GF-D8 (cell line): Measurements from ENCODE around the gene KCNH8.

Source experiments
- DNase-seq: peaks from one replicate; lab custom pipeline; 2025; lab: John Stamatoyannopoulos, UW

Gene KCNH8

DNA sequence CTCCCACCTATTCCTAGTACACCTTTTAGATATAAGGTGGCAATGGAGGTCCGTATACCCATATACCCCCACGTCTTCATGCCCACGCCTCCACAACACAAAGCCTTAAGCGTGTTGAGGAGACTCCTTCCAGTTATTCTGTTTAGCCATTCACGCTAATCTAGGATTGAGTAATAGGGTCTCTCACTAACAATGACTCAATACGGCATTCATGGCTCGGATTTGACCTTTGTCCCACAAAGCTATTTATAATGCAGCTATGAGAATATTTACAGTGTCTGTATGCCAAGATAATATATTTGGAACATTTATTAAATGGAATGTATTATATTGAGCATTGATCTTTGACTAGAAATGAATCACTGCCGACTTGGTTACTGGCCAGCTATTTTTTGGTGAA lies 215.8 kb downstream of the KCNH8 start:
- DNase-seq, result no peak

DNA sequence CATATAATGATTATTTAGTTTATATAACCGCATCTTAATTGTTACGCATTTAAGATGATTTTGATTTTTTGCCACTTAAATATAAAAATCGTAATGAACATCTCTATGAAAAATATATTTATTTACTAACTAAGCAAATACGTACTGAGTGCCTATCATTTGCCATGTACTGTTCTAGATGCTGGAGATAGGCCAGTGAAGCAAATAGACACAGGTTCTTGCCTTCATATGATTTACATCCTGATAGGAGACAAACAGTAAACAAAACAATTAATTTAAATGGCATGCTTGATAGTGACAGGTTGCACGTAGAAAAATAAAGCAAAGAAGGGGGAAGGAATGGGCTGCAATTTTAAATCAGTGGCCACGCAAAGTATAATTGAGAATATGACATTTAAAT lies 217.2 kb downstream of the KCNH8 start:
- DNase-seq, result no peak

DNA sequence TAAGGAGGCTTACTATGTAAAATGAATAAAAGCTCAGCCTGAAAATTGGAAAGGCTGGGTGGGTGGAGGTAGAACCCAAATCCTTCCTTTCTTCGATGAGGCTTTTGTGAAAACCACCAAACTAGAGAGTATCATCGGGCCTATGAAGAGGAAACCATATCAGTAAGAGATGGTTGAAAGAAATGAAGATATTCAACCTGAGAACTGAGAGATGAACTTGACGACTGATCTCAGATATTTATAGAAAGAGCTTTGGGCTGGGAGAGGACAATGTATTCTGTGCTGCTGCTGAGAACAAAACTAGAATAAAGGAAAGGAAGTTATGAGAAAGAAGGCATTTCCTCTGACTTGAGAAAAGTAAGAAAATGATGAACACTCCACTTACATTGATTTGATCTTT lies 236.6 kb downstream of the KCNH8 start:
- DNase-seq, result no peak

DNA sequence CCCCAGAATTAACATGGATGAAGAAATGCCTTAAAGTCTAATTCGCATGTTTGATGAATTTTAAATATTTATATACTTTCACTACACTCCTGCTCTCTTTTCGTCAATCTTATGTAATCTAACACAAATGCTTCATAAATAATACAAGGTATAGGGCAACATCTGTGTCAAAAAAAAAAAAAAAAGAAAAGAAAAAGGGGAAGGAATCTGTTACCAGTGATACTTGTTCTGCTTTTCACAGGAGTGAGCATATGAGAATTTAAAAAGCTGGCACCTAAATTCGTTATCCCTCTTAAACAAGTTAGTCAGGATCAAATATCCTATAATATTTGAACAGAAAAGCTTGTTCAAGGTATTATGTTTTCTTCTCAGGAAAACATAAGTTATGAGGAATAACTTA lies 243.8 kb downstream of the KCNH8 start:
- DNase-seq, result no peak

DNA sequence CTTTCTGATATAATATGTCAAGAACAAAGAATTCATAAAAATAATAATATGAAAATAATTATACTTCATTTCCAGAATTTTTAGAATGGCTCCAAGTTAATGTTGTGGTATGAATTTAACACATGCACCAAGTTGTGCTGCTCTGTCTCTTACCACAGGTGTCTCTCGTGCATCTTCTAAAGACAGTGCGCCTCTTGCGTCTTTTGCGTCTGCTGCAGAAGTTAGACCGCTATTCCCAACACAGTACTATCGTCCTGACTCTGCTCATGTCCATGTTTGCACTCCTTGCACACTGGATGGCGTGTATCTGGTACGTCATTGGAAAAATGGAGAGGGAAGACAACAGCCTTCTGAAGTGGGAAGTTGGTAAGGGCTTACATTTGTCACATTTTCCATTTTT lies 246.6 kb downstream of the KCNH8 start:
- DNase-seq, result no peak

DNA sequence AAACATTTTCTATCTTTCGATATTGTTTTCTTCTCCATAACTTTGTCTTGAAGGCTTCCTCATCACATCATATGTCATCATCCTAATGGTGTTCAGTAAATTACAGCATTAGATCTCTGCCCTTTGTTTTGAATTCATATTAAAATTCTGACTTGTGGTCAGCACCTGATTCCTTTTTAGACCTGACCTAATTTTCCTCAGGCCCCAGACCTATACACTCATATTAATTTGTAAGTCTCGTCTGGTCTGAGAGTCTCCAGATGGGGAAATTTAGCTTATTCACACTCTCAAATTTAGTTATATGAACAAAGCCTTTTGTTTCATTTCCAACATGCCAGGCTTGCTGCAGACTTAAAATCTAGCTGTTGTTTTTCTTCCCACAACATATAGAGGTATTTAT lies 248.4 kb downstream of the KCNH8 start:
- DNase-seq, result no peak

DNA sequence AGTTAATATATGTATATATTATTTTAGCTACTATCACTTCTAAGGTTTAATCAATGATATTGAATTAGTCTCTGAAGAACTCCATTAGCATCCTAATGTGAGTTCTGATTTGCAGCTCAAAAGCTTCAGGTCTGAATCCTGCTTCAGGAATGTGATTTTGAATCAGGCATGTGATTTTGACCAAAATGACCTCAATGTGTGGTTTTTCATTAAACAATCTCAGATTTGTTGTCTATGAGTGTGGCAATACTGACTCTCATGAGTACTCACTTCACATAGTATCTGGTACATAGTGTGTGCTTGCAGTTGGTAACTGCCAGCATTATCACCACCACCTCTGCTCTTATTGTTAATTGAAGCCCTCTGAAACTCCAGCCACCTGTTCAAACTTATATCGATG lies 251.0 kb downstream of the KCNH8 start:
- DNase-seq, result no peak

DNA sequence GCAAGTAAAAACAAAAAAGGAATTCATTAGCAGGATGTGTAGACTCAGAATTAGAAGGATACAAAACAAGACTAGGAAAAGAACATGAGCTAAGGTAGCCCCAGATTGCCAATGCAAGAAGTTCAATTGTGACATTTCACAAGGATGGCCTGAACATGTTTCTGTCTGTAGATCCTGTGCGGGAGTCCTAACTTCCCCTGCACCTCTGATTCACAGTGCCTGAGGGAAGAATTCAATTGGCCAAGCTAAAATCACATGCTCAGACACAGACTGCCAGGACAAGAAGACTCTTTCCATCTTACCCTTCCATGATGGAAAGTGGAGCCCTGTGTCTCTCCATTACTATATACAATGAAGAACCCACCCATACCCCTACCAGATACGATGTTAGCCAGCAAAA lies 251.5 kb downstream of the KCNH8 start:
- DNase-seq, result no peak

DNA sequence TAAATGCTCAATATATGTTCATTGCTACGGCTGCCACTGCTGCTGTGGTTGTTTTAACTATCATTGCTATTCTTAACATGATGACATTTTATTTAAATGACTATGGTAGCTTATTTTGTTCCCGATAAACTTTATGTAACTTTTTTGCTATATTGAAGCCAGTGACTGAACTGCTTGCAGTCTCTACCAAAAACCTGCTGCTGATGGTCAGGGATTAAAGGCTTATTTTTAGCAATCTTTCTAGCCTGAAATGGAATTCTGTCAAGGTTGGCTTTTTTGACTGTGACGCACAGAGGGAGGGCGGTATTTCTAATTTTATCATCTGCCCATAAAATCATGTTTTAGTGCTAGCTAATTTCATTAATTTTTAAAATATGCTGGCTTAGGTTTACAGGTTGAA lies 271.8 kb downstream of the KCNH8 start:
- no peak for DNase-seq

DNA sequence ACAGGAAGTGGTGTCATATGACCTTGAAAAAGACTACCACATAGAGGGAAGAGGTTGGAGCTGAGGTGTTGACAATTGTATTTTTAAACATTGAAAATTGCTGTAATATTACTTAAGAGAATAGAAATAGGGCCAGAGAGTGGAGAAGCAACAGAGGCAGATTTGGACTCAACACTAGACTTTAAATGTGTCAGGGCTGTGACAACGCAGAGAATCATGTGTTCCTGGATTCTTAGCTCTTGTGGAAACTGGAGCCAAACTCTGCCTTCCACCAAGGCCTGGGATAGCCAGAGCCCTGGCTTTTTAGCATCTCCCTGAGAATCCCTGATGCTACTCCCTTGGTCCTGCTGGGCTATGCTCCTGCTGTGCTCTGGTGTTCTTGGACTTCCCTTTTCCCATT lies 277.5 kb downstream of the KCNH8 start:
- DNase-seq, result no peak

DNA sequence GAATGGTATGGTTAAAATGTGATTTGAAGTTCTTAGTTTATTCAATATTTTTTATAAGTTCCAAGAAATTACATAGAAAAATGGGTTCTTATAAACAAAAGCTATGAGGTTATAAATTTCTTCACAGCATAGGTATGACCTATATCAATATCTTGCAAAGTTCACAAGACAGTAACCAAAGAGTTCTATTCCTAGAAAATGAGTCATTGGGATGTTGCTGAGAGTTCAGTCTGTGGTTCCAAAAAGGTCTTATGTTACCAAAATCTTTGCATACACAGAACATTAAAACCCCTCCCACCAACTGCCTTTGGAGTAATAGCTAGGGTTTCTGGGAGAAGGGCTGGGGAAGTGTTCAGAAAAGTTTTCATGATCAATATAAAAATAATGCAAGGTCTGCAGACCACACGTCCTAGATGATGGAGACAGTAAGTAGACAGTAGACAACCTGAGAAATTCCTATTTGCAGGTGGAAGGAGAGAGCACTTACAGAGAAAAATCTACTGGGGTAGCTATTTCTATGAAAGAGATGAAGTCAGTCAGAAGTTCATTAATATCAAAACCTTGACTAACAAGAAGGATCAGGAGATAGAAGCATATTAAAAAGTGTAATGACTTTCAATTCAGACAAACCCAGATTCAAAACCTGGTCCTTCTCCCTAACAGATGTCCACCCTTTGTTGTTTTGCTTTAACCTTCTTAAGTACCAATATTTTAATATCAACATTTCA lies 279.3 kb downstream of the KCNH8 start:
- DNase-seq, result no peak

DNA sequence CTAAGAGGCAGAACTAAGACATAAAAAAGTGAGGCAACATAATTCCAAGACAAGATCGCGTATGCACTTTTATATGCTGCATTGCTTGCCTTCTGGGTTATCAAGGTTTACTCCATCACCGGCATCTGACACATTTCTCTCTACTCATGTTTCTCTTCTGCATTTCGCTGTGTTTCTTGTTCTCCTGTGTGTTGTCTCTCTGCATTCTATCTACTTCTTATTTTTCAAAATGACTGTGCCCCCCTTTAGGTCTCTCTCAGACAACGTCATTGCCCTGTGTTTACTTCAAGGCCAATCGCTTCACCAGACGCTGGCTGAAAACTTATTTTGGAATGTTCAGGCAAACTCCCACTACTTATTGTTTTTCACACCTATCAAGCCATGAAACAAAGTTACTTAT lies 280.4 kb downstream of the KCNH8 start:
- DNase-seq, result no peak

DNA sequence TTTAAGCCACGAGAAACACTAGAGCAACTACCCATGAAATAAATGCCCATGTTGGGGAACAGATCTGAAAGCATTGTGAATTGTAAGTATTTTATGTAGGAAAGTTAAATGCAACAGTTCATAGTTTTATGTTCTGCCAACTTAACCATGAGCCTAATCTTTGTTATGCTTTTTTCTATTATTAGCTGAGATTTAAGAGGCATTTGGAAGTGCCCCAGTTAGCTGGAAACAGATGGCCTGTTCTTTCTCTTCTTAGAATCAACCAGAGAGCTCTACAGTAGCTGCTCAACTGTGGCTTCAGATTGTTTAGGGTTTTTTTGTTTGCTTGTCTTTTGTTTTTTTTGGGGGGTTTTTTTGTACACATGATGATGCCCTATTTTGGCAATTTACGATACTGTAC lies 284.4 kb downstream of the KCNH8 start:
- no peak for DNase-seq

DNA sequence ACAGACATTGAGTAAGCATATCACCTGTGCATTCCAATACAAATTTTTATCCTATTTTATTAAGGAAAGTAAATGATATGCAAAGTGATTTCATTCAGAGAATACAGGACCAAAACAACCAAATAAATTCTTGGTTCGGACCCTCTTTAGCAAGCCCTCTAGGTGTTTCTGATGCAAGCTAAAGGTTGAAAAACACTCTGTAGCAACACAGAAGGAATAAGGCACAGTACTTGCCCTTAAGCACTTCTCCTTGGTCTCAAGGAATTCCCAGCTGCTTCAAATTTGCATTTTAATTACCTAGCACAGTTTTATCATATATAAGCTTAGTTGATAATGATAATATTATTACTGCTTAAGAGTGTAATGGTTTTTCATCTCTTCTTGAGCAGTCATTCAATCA lies 288.4 kb downstream of the KCNH8 start:
- no peak for DNase-seq

DNA sequence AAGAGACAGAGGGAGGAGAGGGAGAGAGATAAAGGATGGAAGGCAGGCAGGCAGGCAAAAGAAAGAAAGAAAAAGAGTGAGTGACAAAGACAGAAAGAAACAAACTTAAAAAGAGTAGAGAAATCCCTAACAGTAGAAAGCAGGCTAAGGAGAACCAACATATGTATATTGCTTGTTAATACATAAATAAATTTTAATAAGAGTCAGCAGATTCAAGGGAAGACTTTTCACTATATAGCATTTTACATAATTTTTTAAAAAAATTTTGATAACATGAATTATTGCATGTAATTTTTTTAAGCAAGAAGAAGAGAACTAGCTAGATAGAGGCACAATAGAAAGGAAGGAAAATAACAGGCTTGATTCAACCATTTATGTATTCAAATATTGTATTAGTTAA lies 291.6 kb downstream of the KCNH8 start:
- DNase-seq, result no peak

DNA sequence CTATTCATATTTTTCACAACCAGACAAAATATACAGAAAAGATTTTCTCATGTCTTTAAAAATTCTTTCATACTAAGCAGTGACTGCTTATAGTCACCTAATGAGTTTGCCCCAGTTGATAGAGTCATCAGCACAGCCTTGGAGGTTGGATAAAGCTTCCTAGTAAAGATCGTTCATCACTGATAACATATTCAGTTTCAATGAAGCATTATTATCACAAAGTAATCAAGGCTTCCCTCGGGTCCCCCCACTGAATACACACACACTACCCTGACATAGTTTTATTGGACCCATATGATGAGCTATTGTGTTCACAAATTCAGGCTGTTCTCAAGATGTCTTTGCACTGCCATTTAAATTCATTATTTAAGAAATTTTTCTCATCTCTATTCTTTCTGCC lies 297.8 kb downstream of the KCNH8 start:
- no peak for DNase-seq

DNA sequence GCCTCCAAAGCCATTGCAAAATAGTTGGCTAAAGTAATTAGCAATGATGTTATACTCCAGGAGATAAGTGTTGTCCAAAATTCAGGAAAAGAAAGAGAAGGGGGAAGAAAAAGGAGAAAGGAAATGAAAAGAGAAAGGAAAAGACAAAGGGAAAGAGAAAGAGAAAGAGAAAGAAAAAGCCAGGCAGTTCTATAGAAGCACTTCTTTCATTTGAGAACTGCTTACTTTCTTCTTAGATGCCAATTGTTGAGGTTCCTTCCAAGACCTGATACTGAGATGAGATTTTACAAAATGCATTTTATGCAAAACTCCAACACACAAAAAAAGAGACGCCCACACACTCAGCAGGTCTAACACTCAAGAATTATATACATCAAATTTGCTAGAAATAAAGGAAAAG lies 298.4 kb downstream of the KCNH8 start:
- DNase-seq, result no peak

DNA sequence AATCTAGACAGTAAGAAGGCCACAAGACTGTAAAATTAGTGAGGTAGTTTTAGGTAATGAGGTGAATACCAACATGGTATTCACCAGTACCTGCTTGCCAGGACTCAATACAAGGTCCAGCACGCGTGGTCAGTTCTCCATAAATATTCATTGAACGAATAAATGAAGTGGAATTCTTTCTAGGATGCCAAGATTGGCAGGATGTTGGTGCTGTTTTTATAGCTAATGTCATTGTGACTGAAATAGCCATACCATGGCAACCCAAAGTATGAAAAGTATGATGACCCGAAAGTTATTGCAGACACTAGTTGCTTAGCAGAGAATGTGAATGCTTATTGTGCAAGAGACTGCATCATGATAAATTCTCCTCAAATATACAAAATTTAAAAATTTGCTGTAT lies 307.2 kb downstream of the KCNH8 start:
- DNase-seq, result no peak

DNA sequence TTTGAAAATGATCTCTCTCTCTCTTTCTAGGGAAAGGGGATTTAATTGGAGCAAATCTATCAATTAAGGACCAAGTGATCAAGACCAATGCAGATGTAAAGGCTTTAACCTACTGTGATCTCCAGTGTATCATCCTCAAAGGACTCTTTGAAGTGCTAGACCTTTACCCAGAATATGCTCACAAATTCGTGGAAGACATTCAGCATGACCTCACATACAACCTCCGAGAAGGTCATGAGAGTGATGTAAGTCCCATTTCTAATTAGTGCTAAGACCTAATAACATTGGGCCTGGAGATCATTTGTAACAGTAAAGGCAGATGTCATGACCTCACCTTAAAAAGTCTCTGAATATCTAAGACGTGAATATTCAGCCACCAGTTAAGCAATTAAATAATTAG lies 308.4 kb downstream of the KCNH8 start:
- DNase-seq, result no peak

DNA sequence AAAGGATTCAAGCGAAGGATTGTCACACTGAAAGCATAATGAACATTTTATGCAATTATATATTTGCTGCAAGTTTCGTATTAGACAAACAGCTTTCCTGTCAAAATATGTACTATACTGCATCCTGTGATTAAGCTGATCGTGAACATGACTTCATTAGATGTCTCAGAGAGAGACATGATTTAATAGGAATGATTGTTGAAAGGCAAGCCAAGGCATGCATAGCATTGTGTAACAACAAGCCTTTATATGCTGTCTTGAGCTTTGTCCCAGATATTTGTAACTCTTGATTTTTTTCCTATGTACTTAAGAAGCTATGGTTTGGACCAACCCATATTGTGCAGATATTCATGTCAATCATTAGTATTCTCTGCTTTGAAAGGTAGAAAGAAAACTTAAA lies 309.1 kb downstream of the KCNH8 start:
- no peak for DNase-seq

DNA sequence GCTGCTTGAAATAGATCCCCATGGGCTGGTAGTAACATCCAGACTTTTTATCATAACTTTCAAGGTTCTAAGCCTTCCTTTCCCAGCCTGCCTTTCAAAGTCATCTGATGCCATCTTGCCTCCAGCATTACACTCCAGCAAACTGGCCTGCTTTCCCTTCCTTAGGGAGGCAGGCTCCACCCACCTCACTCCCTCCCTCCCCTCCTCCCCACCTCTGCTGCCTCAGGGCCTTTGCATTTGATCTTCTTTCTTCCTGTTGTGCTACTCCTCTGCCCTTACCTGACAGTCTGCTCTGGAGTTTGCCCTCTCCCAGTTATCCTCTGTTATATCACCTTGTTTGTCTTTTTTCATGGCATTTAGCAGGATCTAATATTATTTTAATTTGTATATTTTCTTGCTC lies 319.5 kb downstream of the KCNH8 start:
- DNase-seq, result no peak

DNA sequence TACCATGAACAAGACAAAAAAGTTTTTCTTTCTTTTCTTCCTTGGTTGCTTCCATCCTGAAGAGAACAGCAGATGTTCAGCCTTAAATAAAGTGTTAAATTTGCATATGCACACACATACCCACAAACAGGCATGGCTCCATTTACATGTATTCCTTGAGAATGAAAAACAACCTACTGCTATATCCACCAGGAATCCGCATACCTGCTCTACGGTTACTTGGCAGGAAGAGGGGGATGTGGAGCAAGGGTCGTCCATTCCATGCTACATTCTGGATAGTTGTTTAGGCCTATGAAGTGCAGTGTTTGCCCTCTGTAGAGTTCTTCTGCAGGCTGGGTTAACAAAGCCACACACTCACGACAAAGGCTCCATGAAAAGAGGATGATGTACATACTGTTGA lies 322.8 kb downstream of the KCNH8 start:
- DNase-seq, result no peak

DNA sequence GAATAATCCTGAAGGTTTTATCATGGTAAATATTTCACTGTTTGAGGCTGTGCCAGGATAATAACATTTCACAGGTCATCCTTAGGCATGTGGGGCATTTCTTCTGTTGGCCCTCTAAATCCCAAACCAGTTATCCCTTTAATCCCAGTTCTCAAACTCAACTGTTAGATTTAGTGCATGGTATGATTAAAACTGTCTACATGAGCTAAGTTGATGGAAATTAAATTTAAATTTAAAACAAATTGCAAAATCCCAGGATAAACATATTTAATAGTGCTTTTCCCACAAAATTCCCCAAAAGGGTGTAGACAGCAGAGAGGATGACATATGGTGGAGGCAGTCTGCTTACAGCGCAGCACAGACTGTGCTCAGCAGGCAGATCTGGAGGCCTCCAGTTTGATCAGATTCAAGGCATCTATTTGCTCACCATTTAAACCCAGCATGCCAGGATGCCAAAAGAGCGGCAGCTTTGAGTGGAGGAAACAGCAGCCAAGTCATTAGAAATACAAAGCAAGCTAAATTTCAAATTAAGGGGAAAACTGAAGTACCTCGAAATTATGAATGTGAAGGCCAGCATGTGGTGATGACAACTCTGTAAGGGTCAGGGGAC lies 325.8 kb downstream of the KCNH8 start:
- DNase-seq, result no peak

DNA sequence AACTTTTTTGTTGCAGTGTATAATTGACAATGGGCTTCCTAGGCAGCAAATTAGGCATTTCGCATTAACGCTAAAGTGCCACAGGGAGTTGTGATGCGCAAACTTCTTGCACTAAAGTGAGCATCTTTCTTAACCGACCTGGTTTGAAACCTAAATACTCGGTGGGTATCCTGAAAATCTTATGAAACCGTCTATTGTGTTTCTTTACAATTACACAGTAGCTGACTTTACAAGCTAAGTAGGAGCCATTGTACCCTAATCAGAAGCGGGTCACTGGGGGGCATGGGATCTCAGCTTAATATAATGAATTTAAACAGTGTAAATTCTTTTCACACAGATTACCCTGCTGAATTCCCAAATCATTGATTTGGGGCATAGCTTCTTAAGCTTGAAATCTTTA lies 328.0 kb downstream of the KCNH8 start:
- DNase-seq, result no peak
